Choroid plexus epithelial cell (primary cell): ENCODE results near the gene MKX.

Source experiments
- DNase-seq: peaks from one replicate; pipeline ENCODE4 v3.0.0-alpha.2; 2010; ENCODE audit warnings: low read depth
- H3K4me3 ChIP-seq: 2 replicates; pipeline ENCODE4 v1.5.1; 2011; ENCODE audit warnings: low read depth, mild to moderate bottlenecking, control low read depth, low read length, moderate library complexity
- TF ChIP-seq, protein P1 (sequence below): conservative IDR thresholded peaks from 2 replicates; pipeline ENCODE4 v1.5.1; 2011; ENCODE audit warnings: low read depth, mild to moderate bottlenecking, control low read depth, inconsistent platforms, low read length, moderate library complexity

The MKX gene

DNA sequence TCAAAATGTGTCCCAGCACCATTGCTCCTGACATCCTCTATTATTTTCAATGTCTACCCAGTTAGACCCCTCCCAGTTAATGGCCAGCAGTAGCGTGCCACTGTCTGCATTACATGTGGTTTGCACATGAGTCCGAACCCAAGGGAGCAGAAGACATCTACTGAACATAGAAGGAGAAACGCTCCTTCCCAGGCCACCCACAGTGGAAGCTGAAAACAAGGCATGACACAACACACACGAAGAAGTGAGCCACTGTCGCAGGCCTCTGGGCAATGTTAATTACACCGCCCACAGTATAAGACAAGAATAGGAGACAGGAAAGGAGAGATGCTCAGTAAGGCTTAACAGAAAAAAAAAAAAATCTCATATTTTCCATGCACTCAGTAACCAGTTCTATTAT, 50.5 kb downstream of the MKX start:
- DNase-seq: no peak
- no peak overlapping the region for H3K4me3 ChIP-seq
- TF ChIP-seq, protein P1, sequence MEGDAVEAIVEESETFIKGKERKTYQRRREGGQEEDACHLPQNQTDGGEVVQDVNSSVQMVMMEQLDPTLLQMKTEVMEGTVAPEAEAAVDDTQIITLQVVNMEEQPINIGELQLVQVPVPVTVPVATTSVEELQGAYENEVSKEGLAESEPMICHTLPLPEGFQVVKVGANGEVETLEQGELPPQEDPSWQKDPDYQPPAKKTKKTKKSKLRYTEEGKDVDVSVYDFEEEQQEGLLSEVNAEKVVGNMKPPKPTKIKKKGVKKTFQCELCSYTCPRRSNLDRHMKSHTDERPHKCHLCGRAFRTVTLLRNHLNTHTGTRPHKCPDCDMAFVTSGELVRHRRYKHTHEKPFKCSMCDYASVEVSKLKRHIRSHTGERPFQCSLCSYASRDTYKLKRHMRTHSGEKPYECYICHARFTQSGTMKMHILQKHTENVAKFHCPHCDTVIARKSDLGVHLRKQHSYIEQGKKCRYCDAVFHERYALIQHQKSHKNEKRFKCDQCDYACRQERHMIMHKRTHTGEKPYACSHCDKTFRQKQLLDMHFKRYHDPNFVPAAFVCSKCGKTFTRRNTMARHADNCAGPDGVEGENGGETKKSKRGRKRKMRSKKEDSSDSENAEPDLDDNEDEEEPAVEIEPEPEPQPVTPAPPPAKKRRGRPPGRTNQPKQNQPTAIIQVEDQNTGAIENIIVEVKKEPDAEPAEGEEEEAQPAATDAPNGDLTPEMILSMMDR: no peak

DNA sequence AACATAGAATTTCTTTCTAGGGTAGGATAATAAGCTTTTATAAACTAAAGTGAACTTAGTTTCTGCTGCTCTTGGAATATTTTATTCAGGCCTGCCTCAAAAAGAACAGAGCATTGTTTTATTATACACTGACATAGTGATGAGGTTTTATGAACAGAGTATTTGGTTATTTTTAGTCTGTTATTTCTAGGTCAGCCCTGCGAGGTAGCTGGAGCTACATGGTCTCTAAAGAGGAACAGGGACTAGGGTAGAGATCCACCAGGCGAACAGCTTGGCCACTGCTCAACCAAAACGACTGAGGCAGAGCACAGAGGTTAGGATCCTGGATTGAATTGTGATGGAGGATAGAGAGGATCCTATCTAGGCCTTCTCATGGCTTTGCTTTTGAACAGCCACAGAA, 53.0 kb downstream of the MKX start:
- H3K4me3 ChIP-seq: no peak overlapping the region
- DNase-seq: no peak
- TF ChIP-seq, protein P1: no peak

DNA sequence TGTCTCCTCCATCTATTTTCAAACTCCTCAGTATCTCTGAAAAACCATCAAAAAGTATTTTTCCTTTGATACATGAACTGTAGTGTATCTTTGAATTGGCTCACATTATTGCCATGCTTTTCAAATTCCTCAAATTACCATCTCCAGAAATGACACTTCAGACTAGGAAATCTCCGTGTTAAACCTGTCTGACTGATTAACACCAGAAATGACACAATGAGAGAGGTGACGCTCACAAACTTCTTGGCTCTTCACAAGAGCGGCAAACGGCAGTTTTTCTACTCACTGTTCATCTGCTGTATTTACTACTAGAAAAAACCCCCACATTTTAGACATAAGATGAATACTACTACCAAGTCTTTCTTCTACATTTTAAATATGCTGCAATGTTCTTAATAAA, 56.6 kb downstream of the MKX start:
- no peak for DNase-seq
- H3K4me3 ChIP-seq: no peak overlapping the region
- TF ChIP-seq, protein P1: no peak

DNA sequence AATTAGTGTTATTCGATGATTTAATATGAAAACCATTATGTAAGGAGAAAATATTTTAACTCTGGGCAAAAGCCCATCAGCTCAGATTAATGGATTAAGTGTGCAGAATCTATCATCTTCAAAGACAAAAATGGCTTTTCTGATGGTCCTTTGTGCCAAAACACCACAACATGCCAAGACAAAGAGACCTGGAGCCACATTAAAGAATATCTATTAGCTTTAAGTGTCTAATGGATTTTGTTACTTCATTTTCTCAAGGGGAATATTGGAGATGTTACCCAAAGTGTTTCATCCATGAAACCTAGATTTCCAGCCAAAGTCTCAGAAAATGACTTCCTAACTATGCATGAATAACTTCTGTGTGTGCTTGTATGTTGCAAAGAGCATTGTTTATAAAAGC, 57.3 kb downstream of the MKX start:
- TF ChIP-seq, protein P1: no peak
- DNase-seq: no peak
- H3K4me3 ChIP-seq: no peak overlapping the region

DNA sequence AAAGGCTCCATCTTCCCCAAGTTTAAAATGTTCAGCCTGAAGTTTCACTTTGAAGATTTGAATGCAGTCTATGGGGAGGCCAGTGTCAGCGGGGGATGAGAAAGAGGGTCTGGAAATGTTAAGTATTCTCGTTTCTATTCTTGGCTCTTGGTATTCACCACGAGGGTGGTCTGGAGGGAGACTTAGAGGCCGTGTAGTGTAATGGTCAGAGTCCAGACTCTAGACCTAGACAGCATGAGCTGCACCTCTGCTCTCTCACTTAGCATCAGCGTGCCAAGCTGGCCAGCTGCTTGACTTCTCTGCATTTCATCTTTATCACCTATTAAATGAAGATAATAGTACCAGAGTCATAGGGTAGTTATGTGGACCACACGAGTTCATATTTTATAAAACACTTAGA, 57.9 kb downstream of the MKX start:
- H3K4me3 ChIP-seq: no peak overlapping the region
- TF ChIP-seq, protein P1: no peak
- no peak for DNase-seq

DNA sequence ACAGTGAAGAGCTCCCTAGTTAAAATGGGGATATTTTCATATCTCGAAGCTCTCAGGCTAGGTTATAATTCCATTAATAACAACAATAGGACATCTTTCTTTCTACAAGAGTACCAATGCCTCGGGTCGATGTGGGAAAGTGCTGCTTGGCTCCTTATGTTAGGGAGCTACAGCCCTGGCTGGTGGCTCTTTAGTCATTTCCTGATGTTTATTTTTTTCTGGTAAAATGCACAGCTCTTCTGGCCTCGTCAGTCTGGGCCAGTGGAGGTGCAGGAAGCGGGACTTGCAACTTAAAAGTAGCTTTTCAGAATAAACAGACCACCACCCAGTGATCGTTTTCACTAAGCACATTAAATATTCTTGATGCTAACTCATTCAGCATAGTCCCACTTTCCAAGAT, 58.3 kb downstream of the MKX start:
- H3K4me3 ChIP-seq: no peak overlapping the region
- TF ChIP-seq, protein P1: no peak
- DNase-seq: no peak

DNA sequence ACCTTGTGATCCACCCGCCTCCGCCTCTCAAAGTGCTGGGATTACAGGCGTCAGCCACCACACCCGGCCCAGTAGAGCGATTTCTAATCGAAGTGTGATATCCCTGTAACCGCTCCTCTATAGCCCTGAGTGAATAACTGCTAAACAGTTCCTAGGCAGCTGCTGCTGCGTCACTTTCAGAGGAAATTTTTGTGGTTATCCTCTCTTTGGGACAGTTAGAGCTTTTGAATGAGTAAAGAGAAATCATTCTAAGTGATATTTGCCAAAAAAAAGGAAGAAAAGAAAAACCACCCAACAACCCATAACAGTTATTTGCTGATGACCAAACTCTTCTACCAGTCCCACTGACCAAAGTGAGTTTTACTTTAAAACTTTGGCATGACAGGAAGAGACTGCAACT, 59.9 kb downstream of the MKX start:
- TF ChIP-seq, protein P1: no peak
- H3K4me3 ChIP-seq: no peak overlapping the region
- no peak for DNase-seq
